HG02970 (cell line): ENCODE measurements around the gene NUDT19.

Experiments
- ATAC-seq: cut with Tn5 transposase; IDR thresholded peaks from one replicate; pipeline ENCODE4 v1.9.1; 2021; ENCODE audit warnings: mild to moderate bottlenecking, moderate library complexity, moderate number of reproducible peaks; ENCODE audit not compliant: unreplicated experiment, low FRiP score

The NUDT19 gene

GRCh38 chr19:32751066-32751465 is 59.4 kb downstream of the NUDT19 start:
- no peak for ATAC-seq

GRCh38 chr19:32757189-32757588 is 65.6 kb downstream of the NUDT19 start:
- no peak for ATAC-seq
